GM19193 (cell line): ENCODE measurements around the gene SLC1A6.

Experiments used
- POLR2A ChIP-seq: IDR thresholded peaks from 4 replicates; pipeline ENCODE4 v1.6.1; 2011; ENCODE audit not compliant: insufficient read depth, insufficient read length; ENCODE audit errors: extremely low read depth

Gene SLC1A6

DNA sequence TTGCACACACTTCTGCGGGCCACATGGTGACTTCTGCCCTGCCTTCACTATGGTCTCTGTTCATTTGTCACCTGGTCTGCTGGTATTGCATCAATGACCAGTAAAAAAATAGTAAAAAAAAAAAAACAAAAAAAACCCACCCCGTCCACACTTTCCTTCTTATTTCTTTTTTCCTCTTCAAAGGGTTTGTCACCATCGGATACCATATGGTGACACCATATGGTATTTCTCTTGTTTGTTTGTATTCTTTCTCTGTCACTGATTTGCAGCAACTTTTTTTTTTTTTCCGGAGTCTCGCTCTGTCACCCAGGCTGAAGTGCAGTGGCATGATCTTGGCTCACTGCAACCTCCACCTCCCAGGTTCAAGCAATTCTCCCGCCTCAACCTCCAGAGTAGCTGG is 64.5 kb downstream of the SLC1A6 start:
- TF ChIP-seq POLR2A, result no peak

DNA sequence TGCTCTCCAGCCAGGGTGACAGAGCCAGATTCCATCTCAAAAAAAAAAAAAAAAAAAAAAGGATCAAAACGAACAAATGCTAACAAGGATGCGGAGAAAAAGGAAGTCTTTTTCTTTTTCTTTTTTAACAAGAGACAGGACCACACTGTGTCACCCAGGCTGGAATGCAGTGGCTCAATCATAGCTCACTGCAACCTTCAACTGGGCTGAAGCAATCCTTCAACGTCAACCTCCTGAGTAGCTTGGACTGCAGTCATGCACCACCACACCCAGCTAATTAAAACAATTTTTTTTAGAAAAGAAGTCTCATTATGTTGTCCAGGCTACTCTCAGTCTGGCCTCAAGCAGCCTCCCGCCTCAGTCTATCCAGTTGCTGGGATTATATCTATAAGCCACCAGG is 73.0 kb downstream of the SLC1A6 start:
- no peak for TF ChIP-seq POLR2A

DNA sequence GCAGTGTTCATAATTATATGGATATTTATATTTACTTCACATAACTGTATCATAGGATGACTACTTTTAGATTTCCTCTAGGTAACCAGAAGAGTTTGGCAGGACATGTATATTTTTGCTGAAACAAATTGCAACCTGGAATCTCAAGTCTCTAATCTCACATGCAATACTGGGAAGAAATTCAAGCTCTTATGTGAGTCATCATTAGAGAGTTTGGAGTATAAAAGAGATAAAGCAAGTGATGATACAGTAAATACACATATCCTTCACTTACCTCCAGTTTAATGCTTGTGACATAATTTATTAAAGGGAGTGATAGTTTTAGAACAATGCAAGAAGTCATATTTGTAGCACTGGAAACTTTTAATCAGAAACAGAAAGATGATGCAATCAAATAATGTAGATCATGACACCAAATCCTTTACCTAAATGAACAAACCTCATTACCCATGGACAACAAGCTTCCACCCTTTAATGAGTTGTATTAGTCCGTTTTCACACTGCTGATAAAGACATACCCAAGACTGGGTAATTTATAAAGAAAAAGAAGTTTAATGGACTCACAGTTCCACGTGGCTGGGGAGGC is 77.9 kb downstream of the SLC1A6 start:
- TF ChIP-seq POLR2A, result no peak
